H1 (cell line): ENCODE data around the gene PRLH. TPM values are rescaled to one million over a fixed set of nuclear protein-coding genes. Genes with fewer than 3 reads are reported as not detected.

Experiments
- CTCF ChIA-PET: fragments of 300-600 bp; sonication (Branson Sonifier 250); formaldehyde crosslinking; loops from one replicate; lab custom pipeline; 2021; ENCODE audit not compliant: partially characterized antibody; lab: Charles Lee
- POLR2A ChIA-PET: fragments of 300-600 bp; sonication (Branson Sonifier 250); formaldehyde crosslinking; loops from one replicate; lab custom pipeline; 2021; ENCODE audit warnings: inconsistent platforms; ENCODE audit not compliant: partially characterized antibody; lab: Charles Lee
- DNase-seq, 2 experiments: peaks; one replicate each; pipeline versions ENCODE4 v3.0.0 to v3.0.0-alpha.2; 2010 to 2022; ENCODE audit warnings: low spot score in 2 of 2, low read depth in 1 of 2, mixed read lengths in 1 of 2
- FAIRE-seq: peaks from 2 replicates; lab custom pipeline; 2011; peaks lifted over from hg19 to GRCh38; lab: Jason Lieb, UNC
- H2AFZ ChIP-seq: 2 replicates; pipeline ENCODE4 v1.8.1; 2012; ENCODE audit warnings: low read length, inconsistent platforms
- H2AK5ac ChIP-seq: 2 replicates; pipeline ENCODE4 v1.6.1; 2013; ENCODE audit warnings: low read depth, low read length
- H2BK120ac ChIP-seq: replicated peaks from 2 replicates; pipeline ENCODE3; 2013; ENCODE audit warnings: low read depth, low read length, inconsistent platforms
- H2BK12ac ChIP-seq: 2 replicates; pipeline ENCODE4 v1.6.1; 2013; ENCODE audit warnings: low read depth, low read length
- H2BK15ac ChIP-seq: 2 replicates; pipeline ENCODE4 v1.6.1; 2013; ENCODE audit warnings: low read length
- H2BK20ac ChIP-seq: 2 replicates; pipeline ENCODE4 v1.6.1; 2013; ENCODE audit warnings: low read length
- H2BK5ac ChIP-seq: 2 replicates; pipeline ENCODE4 v1.6.1; 2013; ENCODE audit warnings: low read depth, low read length
- H3K14ac ChIP-seq: 2 replicates; pipeline ENCODE4 v1.6.1; 2013; ENCODE audit warnings: inconsistent platforms; ENCODE audit not compliant: insufficient read length
- H3K18ac ChIP-seq: 2 replicates; pipeline ENCODE4 v1.6.1; 2013; ENCODE audit warnings: low read length; ENCODE audit errors: extremely low read depth
- H3K23ac ChIP-seq: 2 replicates; pipeline ENCODE4 v1.6.1; 2013; ENCODE audit warnings: inconsistent platforms; ENCODE audit not compliant: insufficient read length
- H3K23me2 ChIP-seq: 2 replicates; pipeline ENCODE4 v1.6.1; 2013; ENCODE audit warnings: low read depth, low read length
- H3K27ac ChIP-seq: 2 replicates; pipeline ENCODE4 v1.6.1; 2011; ENCODE audit warnings: low read depth, low read length, inconsistent platforms
- H3K27me3 ChIP-seq, 4 experiments: replicated peaks in 1 of 4; 1 replicate in 1 of 4; 2 replicates in 3 of 4; pipeline versions ENCODE4 v1.6.1 to v1.8.1; 2011 to 2013; ENCODE audit warnings: low read length in 3 of 4, mild to moderate bottlenecking in 3 of 4, inconsistent platforms in 2 of 4, mixed read lengths in 2 of 4, moderate library complexity in 1 of 4; ENCODE audit not compliant: control insufficient read depth in 3 of 4, insufficient read depth in 3 of 4; ENCODE audit errors: extremely low read depth in 1 of 4
- H3K36me3 ChIP-seq, 4 experiments: 2 replicates each; pipeline versions ENCODE4 v1.6.1 to v1.8.1; 2011 to 2013; ENCODE audit warnings: mild to moderate bottlenecking in 4 of 4, low read length in 3 of 4, moderate library complexity in 2 of 4, control low read depth in 1 of 4, inconsistent platforms in 1 of 4; ENCODE audit not compliant: insufficient read depth in 4 of 4, control insufficient read depth in 2 of 4
- H3K4ac ChIP-seq: replicated peaks from 2 replicates; pipeline ENCODE3; 2013; ENCODE audit warnings: low read length, low read depth, mixed read lengths, inconsistent platforms; ENCODE audit not compliant: insufficient read length
- H3K4me1 ChIP-seq, 4 experiments: replicated peaks in 1 of 4; 1 replicate in 1 of 4; 2 replicates in 3 of 4; pipeline versions ENCODE4 v1.6.1 to v1.8.1; 2011 to 2013; ENCODE audit warnings: low read length in 3 of 4, inconsistent platforms in 2 of 4, mixed read lengths in 1 of 4; ENCODE audit not compliant: insufficient read depth in 4 of 4, control insufficient read depth in 3 of 4
- H3K4me2 ChIP-seq, 2 experiments: 2 replicates each; pipeline versions ENCODE4 v1.6.1 to v1.8.1; 2011 to 2013; ENCODE audit warnings: low read depth in 2 of 2, low read length in 2 of 2, control low read depth in 1 of 2, inconsistent platforms in 1 of 2, mild to moderate bottlenecking in 1 of 2; ENCODE audit not compliant: insufficient read depth in 1 of 2
- H3K4me3 ChIP-seq, 4 experiments: fragments of 200-600, 300-600 bp in 1 of 4; sonication (generic), shearing (Covaris generic), sonication (Bioruptor Twin) in 1 of 4; 2 replicates each; pipeline versions ENCODE4 v1.5.1 to v1.8.1; 2011 to 2016; ENCODE audit warnings: low read length in 4 of 4, low read depth in 3 of 4, control low read depth in 2 of 4, inconsistent platforms in 2 of 4, mild to moderate bottlenecking in 2 of 4, mixed read lengths in 1 of 4, moderate library complexity in 1 of 4; ENCODE audit not compliant: insufficient read depth in 2 of 4; ENCODE audit errors: extremely low read depth in 1 of 4
- H3K56ac ChIP-seq: replicated peaks from 2 replicates; pipeline ENCODE3; 2013; ENCODE audit warnings: low read depth, mild to moderate bottlenecking, mixed read lengths, low read length, inconsistent platforms; ENCODE audit not compliant: insufficient read length
- H3K79me1 ChIP-seq: 2 replicates; pipeline ENCODE4 v1.6.1; 2013; ENCODE audit warnings: low read depth, low read length, control low read depth
- H3K79me2 ChIP-seq, 2 experiments: 2 replicates each; pipeline versions ENCODE4 v1.6.1 to v1.8.1; 2012 to 2013; ENCODE audit warnings: low read length in 2 of 2, mild to moderate bottlenecking in 2 of 2, inconsistent platforms in 1 of 2; ENCODE audit not compliant: insufficient read depth in 2 of 2, control insufficient read depth in 1 of 2
- H3K9ac ChIP-seq, 4 experiments: replicated peaks in 1 of 4; 1 replicate in 1 of 4; 2 replicates in 3 of 4; pipeline versions ENCODE4 v1.6.1 to v1.8.1; 2011 to 2013; ENCODE audit warnings: low read depth in 3 of 4, low read length in 3 of 4, control low read depth in 2 of 4, mild to moderate bottlenecking in 2 of 4, moderate library complexity in 2 of 4, inconsistent platforms in 1 of 4; ENCODE audit errors: extremely low read depth in 1 of 4
- H3K9me3 ChIP-seq, 2 experiments: 2 replicates each; pipeline versions ENCODE4 v1.6.1 to v1.8.1; 2012 to 2013; ENCODE audit warnings: mild to moderate bottlenecking in 2 of 2, moderate library complexity in 2 of 2, control low read depth in 1 of 2, inconsistent platforms in 1 of 2, low read depth in 1 of 2, low read length in 1 of 2, mixed read lengths in 1 of 2; ENCODE audit not compliant: insufficient read depth in 2 of 2
- H4K20me1 ChIP-seq, 2 experiments: replicated peaks in 1 of 2; 2 replicates each; pipeline versions ENCODE3 to v1.8.1; 2011 to 2013; ENCODE audit warnings: inconsistent platforms in 2 of 2, low read length in 2 of 2, mild to moderate bottlenecking in 1 of 2; ENCODE audit not compliant: insufficient read depth in 2 of 2, control insufficient read depth in 1 of 2
- H4K5ac ChIP-seq: 2 replicates; pipeline ENCODE4 v1.6.1; 2013; ENCODE audit warnings: low read length, low read depth, mixed read lengths, inconsistent platforms; ENCODE audit not compliant: insufficient read length
- H4K8ac ChIP-seq: 2 replicates; pipeline ENCODE4 v1.8.0; 2013; ENCODE audit warnings: mild to moderate bottlenecking, moderate library complexity, low read length, inconsistent platforms; ENCODE audit not compliant: insufficient read depth; ENCODE audit errors: extremely low read depth
- H4K91ac ChIP-seq: replicated peaks from 2 replicates; pipeline ENCODE3; 2013; ENCODE audit warnings: low read length, mixed read lengths, inconsistent platforms; ENCODE audit not compliant: insufficient read length
- BACH1 ChIP-seq: IDR thresholded peaks from 2 replicates; pipeline ENCODE4 v1.6.1; 2012; ENCODE audit warnings: low read length, improper control_type of control experiment
- CBX5 ChIP-seq: fragments of 300-800, 300-1000 bp; sonication (generic); IDR thresholded peaks from 2 replicates; pipeline ENCODE4 v1.7.1; 2016; ENCODE audit warnings: antibody characterized with exemption, low read length, low read depth
- CBX8 ChIP-seq: fragments of 300-800, 300-1000 bp; sonication (generic); IDR thresholded peaks from 2 replicates; pipeline ENCODE4 v1.7.1; 2016; ENCODE audit warnings: low read depth, low read length, borderline replicate concordance
- EGR1 ChIP-seq: IDR thresholded peaks from 2 replicates; pipeline ENCODE4 v1.6.1; 2011; ENCODE audit warnings: low read depth, low read length, borderline replicate concordance
- EZH2 ChIP-seq: fragments of 200-600 bp; sonication (generic); IDR thresholded peaks from 2 replicates; pipeline ENCODE4 v1.7.1; 2012; ENCODE audit warnings: low read depth, mild to moderate bottlenecking, moderate library complexity, low read length, inconsistent platforms; ENCODE audit not compliant: severe bottlenecking
- KDM1A ChIP-seq: fragments of 200-600, 300-600 bp; sonication (generic); IDR thresholded peaks from 2 replicates; pipeline ENCODE4 v1.7.1; 2016; ENCODE audit warnings: mild to moderate bottlenecking, low read length, borderline replicate concordance
- KDM5A ChIP-seq: fragments of 200-600 bp; IDR thresholded peaks from 2 replicates; pipeline ENCODE4 v1.7.1; 2012; ENCODE audit warnings: mild to moderate bottlenecking, low read length, inconsistent platforms, mixed read lengths
- PHF8 ChIP-seq: fragments of 200-600 bp; sonication (generic); conservative IDR thresholded peaks from 2 replicates; pipeline ENCODE4 v1.7.1; 2012; ENCODE audit warnings: low read depth, mild to moderate bottlenecking, inconsistent platforms, low read length, moderate library complexity
- SAP30 ChIP-seq: fragments of 300-600 bp; sonication (generic); IDR thresholded peaks from 2 replicates; pipeline ENCODE4 v1.7.1; 2012; ENCODE audit warnings: low read length, moderate library complexity, mild to moderate bottlenecking, inconsistent platforms; ENCODE audit not compliant: insufficient read depth, insufficient replicate concordance
- SRF ChIP-seq: IDR thresholded peaks from 2 replicates; pipeline ENCODE4 v1.6.1; 2011; ENCODE audit warnings: mild to moderate bottlenecking, low read depth, low read length, moderate library complexity
- TAF7 ChIP-seq: optimal IDR thresholded peaks from 2 replicates; pipeline ENCODE3; 2011; ENCODE audit warnings: low read depth, mild to moderate bottlenecking, inconsistent platforms, low read length, moderate library complexity, borderline replicate concordance
- WGBS, 2 experiments: shearing (Covaris generic) in 1 of 2; methylation state at CpG; one replicate each; pipeline versions ENCODE4 v1.1.6 to v1.1.7; 2013 to 2015; ENCODE audit warnings: low lambda C conversion rate in 2 of 2, mixed read lengths in 2 of 2, inconsistent platforms in 1 of 2, low coverage in 1 of 2, missing lambda C conversion rate in 1 of 2; ENCODE audit not compliant: insufficient replicate concordance in 2 of 2, insufficient coverage in 1 of 2, insufficient read length in 1 of 2; ENCODE audit errors: extremely low coverage in 1 of 2, missing lambda C conversion rate in 1 of 2; 5-methylcytosine and 5-hydroxymethylcytosine counted together
- polyA plus RNA-seq, 7 experiments: library from polyadenylated mRNA; depleted of rRNA in 3 of 7; stranded (reverse) in 5 of 7; unstranded in 2 of 7; fragments of >200 nt in 5 of 7; fragments of 200-250 nt in 2 of 7; gene quantifications; 1 replicate in 5 of 7; 2 replicates in 1 of 7; 4 replicates in 1 of 7; pipeline versions ENCODE4 v1.2.1 to v1.2.3, GENCODE V29; 2011 to 2013; ENCODE audit warnings: missing spikeins in 2 of 7, mixed read lengths in 2 of 7
- total RNA-seq: library from RNA; stranded (reverse); fragmentation: NEBNext Ultra II Directional; extraction: Animal tissue kit (Norgen Biotek cat#: 25700); gene quantifications from 2 replicates; pipeline ENCODE4 v1.2.1, GENCODE V29; 2021
- TF ChIP-seq, protein P1 (sequence below): IDR thresholded peaks from 2 replicates; pipeline ENCODE4 v1.6.1; 2012; ENCODE audit warnings: inconsistent platforms
- TF ChIP-seq, protein P2 (sequence below): IDR thresholded peaks from 2 replicates; pipeline ENCODE4 v1.6.1; 2011; ENCODE audit warnings: low read depth, mild to moderate bottlenecking, low read length; ENCODE audit not compliant: insufficient read depth

PRLH gene
- total and polyA plus RNA-seq, 2 of the 8 experiments (the other 6 are each of a cell fraction or from before 2014, with no cell fraction given): not detected

DNA sequence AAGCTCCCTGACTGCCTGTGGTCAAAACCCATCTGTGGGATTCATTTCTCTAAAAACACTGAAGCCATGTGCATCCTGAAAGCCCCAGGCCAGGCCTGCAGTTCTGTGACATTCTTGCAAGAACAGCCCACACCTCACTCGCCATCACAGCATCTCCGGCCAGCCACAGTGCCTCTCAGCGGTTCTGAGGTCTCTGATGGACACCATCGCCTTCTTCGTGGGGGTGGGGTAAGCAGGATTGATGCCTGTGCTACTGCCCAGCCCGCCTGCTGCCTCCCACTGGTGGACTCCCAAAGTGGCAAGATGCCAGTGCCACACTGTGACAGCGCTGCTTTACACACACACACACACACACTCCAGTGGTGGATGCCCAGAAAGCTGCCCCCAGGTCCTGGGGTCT lies 5.2 kb upstream of the PRLH start:
- CTCF ChIA-PET: interaction anchor here (0.5 to 5.6 kb wide), 8 partner anchors 11 to 140 kb away, joined by 3 to 25 read pairs (median 4); no protein-coding TSS in a partner anchor
- H3K56ac ChIP-seq: no peak overlapping the region
- no peak overlapping the region for H2BK120ac ChIP-seq
- no peak overlapping the region for H2AFZ ChIP-seq
- no peak overlapping the region for H3K23ac ChIP-seq
- H2BK12ac ChIP-seq: no peak overlapping the region
- H3K4me1 ChIP-seq: peaks cover 0 to 4% (median 0%) of the 10 kb centered on the region in 4 experiments; a peak in 2 of 7 replicates
- no peak overlapping the region for H3K27ac ChIP-seq
- no peak overlapping the region for H2AK5ac ChIP-seq
- H2BK15ac ChIP-seq: no peak overlapping the region
- H3K23me2 ChIP-seq: peaks cover 11% of the 10 kb centered on the region; the same call in 1 of the 2 replicates
- H3K18ac ChIP-seq: no peak overlapping the region
- no peaks in the 10 kb centered on the region for H3K9me3 ChIP-seq
- H4K20me1 ChIP-seq: peaks cover 0 to 11% of the 10 kb centered on the region in 2 experiments
- H4K91ac ChIP-seq: no peak overlapping the region
- DNase-seq (no peak), FAIRE-seq (no peak)
- no peaks in the 10 kb centered on the region for H3K79me2 ChIP-seq
- no peak overlapping the region for H3K4me3 ChIP-seq
- H3K4me2 ChIP-seq: no peak overlapping the region
- POLR2A ChIA-PET: interaction anchor here (1.0 kb wide), 1 partner anchor 21 kb away, joined by 3 read pairs; no protein-coding TSS in a partner anchor
- H3K9ac ChIP-seq: no peak overlapping the region
- H3K79me1 ChIP-seq: no peaks in the 10 kb centered on the region
- H3K4ac ChIP-seq: no peak overlapping the region
- no peak overlapping the region for H3K14ac ChIP-seq
- H2BK5ac ChIP-seq: no peak overlapping the region
- no peak overlapping the region for H4K5ac ChIP-seq
- no peak overlapping the region for H2BK20ac ChIP-seq
- no peaks in the 10 kb centered on the region; a peak in 1 of 7 replicates for H3K27me3 ChIP-seq
- no peaks in the 10 kb centered on the region for H3K36me3 ChIP-seq
- WGBS, 2 experiments: 91% methylated on average over 7 of the region's 7 CpGs; no CpG with 5 or more reads in 1 of the 2 experiments
- no peak overlapping the region for H4K8ac ChIP-seq
- TF ChIP-seq KDM5A: no peak
- TF ChIP-seq, protein P1, sequence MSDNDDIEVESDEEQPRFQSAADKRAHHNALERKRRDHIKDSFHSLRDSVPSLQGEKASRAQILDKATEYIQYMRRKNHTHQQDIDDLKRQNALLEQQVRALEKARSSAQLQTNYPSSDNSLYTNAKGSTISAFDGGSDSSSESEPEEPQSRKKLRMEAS: no peak
- TF ChIP-seq CBX5: no peak
- TF ChIP-seq KDM1A: no peak
- TF ChIP-seq EGR1: no peak
- TF ChIP-seq EZH2: no peak
- no peak for TF ChIP-seq SAP30
- TF ChIP-seq TAF7: no peak
- TF ChIP-seq, protein P2, sequence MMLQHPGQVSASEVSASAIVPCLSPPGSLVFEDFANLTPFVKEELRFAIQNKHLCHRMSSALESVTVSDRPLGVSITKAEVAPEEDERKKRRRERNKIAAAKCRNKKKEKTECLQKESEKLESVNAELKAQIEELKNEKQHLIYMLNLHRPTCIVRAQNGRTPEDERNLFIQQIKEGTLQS: no peak
- no peak for TF ChIP-seq CBX8
- no peak for TF ChIP-seq BACH1
- no peak for TF ChIP-seq PHF8
- no peak for TF ChIP-seq SRF
